ENCODE data around the gene SCAF11. TPM values are rescaled to one million over a fixed set of nuclear protein-coding genes. Genes with fewer than 3 reads are reported as not detected.
"Not testable (repeated sequence)": the region's sequence is repeated elsewhere in the genome, so short reads cannot be mapped to it uniquely, and the experiment has no call there.

The SCAF11 gene
- total and polyA plus RNA-seq, 2 experiments from 2014 or later = 57.3 to 129 TPM

DNA sequence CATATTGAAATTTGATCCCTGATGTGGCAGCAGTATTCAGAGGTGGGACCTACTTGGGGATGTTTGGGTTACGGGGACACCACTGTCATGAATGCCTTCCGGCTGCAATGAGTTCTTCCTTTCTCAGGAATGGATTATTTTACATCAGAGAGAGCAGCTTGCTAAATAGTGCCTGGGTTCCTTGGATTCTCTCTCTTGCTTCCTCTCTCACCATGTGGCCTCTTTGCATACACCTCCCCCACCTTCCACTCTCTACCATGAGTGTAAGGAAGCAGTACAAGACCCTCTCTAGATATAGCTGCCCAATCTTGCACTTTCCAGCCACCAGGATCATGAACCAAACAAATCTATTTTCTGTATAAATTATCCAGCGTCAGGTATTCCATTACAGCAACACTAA lies 15.4 kb upstream of the SCAF11 start:
- H3K4me3 ChIP-seq = no peak overlapping the region
- DNase-seq (ENCODE audit: low read depth in 1 of 2, low spot score in 1 of 2) = no peak
- TF ChIP-seq, protein P1, sequence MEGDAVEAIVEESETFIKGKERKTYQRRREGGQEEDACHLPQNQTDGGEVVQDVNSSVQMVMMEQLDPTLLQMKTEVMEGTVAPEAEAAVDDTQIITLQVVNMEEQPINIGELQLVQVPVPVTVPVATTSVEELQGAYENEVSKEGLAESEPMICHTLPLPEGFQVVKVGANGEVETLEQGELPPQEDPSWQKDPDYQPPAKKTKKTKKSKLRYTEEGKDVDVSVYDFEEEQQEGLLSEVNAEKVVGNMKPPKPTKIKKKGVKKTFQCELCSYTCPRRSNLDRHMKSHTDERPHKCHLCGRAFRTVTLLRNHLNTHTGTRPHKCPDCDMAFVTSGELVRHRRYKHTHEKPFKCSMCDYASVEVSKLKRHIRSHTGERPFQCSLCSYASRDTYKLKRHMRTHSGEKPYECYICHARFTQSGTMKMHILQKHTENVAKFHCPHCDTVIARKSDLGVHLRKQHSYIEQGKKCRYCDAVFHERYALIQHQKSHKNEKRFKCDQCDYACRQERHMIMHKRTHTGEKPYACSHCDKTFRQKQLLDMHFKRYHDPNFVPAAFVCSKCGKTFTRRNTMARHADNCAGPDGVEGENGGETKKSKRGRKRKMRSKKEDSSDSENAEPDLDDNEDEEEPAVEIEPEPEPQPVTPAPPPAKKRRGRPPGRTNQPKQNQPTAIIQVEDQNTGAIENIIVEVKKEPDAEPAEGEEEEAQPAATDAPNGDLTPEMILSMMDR (IDR thresholded peaks at IDR 0.05; ENCODE audit: low read depth, low read length) = no peak
- H3K27ac ChIP-seq = no peak overlapping the region
- H3K9me3 ChIP-seq (ENCODE audit: low read depth) = no peaks in the 10 kb centered on the region
- no peaks in the 10 kb centered on the region for H3K27me3 ChIP-seq
- no peaks in the 10 kb centered on the region for H3K4me1 ChIP-seq (ENCODE audit: low read depth)
- no peaks in the 10 kb centered on the region for H3K36me3 ChIP-seq

DNA sequence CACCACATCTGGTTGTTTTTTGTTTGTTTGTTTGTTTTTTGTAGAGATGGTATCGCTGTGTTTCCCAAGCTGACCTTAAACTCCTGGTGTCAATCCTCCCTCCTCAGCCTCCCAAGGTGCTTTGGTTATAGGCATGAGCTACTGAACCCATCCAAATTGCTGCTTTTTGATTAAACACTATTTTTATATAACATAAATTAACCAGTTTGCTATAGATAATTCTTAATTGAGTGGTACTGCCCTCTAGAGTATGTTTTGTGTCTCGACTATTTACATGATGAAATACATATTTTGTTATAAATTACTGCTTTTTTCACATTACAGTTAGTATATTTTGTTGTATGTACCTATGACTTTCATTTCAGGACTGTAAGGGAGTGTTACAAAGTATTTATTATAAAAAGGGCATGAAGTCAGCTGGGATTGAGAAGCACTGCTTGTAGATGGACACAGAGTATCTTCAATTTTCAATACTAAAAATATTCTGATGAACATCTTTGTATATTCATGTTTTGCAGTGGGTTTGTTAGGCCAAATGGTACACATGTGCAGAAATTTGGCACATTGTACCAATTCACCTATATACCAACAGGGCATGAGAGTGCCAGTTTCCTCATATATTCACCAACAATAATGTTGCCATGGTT lies 14.9 kb upstream of the SCAF11 start:
- Histone ChIP-seq H3K27me3 (no peaks in the 10 kb centered on the region), H3K36me3 (no peaks in the 10 kb centered on the region), H3K27ac (no peak overlapping the region), H3K4me3 (no peak overlapping the region), H3K9me3 (ENCODE audit: low read depth) (no peaks in the 10 kb centered on the region), H3K4me1 (ENCODE audit: low read depth) (no peaks in the 10 kb centered on the region)
- TF ChIP-seq, protein P1 (IDR thresholded peaks at IDR 0.05; ENCODE audit: low read depth, low read length) = peak; percentile 49
- DNase-seq (ENCODE audit: low read depth in 1 of 2, low spot score in 1 of 2) = peak in 1 of 2 donors; percentile 42

DNA sequence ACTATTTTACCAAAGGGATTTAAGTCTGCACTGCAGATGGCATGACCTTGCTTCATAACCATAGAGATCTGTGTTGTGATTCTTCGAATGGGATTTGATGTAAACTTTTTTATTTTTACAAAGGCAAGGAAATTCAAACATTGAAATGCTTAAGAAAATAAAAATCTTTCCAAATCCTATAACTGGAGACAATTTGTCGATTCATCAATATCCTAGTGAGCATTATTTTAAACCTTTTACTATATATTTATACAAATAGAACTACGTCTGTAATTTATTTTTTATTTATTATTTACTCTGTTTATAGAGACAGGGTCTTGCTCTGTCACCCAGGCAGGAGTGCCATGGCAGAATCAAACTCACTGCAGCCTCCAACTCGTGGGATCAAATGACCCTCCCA lies 14.3 kb upstream of the SCAF11 start:
- H3K27me3 ChIP-seq = no peaks in the 10 kb centered on the region
- H3K4me1 ChIP-seq (ENCODE audit: low read depth) = no peaks in the 10 kb centered on the region
- H3K36me3 ChIP-seq = no peaks in the 10 kb centered on the region
- no peak for DNase-seq (ENCODE audit: low read depth in 1 of 2, low spot score in 1 of 2)
- H3K9me3 ChIP-seq (ENCODE audit: low read depth) = no peaks in the 10 kb centered on the region
- no peak overlapping the region for H3K4me3 ChIP-seq
- TF ChIP-seq, protein P1 (IDR thresholded peaks at IDR 0.05; ENCODE audit: low read depth, low read length) = no peak
- no peak overlapping the region for H3K27ac ChIP-seq

DNA sequence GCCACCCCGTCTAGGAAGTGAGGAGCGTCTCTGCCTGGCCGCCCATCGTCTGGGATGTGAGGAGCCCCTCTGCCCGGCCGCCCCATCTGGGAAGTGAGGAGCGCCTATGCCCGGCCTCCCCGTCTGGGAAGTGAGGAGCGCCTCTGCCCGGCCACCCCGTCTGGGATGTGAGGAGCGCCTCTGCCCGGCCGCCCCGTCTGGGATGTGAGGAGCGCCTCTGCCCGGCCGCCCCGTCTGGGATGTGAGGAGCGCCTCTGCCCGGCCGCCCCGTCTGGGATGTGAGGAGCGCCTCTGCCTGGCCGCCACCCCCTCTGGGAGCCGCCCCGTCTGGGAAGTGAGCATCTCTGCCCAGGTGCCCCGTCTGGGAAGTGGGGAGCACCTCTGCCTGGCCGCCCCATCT lies 9.7 kb upstream of the SCAF11 start:
- H3K27ac ChIP-seq; H3K36me3 ChIP-seq; H3K9me3 ChIP-seq (ENCODE audit: low read depth); H3K4me1 ChIP-seq (ENCODE audit: low read depth); H3K4me3 ChIP-seq; H3K27me3 ChIP-seq; DNase-seq (ENCODE audit: low read depth in 1 of 2, low spot score in 1 of 2): not testable (repeated sequence)

DNA sequence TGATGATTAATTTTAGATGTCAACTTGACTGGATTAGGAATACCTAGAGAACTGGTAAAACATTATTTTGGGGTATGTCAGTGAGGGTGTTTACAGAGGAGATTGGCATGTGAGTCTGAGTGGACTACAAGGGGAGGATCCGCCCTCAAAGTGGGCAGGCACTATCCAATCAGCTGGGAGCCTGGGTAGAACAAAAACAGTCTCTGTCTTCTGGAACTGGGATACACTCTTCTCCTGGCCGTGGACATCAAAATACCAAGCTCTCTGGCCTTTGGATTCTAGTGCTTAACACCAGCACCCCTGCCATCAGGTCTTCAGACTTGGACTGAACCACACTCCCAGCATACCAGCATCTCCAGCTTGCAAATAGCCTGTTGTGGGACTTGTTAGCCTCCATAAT lies 4.4 kb upstream of the SCAF11 start:
- no peaks in the 10 kb centered on the region for H3K27me3 ChIP-seq
- no peak for DNase-seq (ENCODE audit: low read depth in 1 of 2, low spot score in 1 of 2)
- H3K9me3 ChIP-seq (ENCODE audit: low read depth) = no peaks in the 10 kb centered on the region
- no peaks in the 10 kb centered on the region for H3K4me1 ChIP-seq (ENCODE audit: low read depth)
- H3K36me3 ChIP-seq = no peaks in the 10 kb centered on the region
- TF ChIP-seq, protein P1 (IDR thresholded peaks at IDR 0.05; ENCODE audit: low read depth, low read length) = no peak
- no peak overlapping the region for H3K4me3 ChIP-seq
- H3K27ac ChIP-seq = no peak overlapping the region

DNA sequence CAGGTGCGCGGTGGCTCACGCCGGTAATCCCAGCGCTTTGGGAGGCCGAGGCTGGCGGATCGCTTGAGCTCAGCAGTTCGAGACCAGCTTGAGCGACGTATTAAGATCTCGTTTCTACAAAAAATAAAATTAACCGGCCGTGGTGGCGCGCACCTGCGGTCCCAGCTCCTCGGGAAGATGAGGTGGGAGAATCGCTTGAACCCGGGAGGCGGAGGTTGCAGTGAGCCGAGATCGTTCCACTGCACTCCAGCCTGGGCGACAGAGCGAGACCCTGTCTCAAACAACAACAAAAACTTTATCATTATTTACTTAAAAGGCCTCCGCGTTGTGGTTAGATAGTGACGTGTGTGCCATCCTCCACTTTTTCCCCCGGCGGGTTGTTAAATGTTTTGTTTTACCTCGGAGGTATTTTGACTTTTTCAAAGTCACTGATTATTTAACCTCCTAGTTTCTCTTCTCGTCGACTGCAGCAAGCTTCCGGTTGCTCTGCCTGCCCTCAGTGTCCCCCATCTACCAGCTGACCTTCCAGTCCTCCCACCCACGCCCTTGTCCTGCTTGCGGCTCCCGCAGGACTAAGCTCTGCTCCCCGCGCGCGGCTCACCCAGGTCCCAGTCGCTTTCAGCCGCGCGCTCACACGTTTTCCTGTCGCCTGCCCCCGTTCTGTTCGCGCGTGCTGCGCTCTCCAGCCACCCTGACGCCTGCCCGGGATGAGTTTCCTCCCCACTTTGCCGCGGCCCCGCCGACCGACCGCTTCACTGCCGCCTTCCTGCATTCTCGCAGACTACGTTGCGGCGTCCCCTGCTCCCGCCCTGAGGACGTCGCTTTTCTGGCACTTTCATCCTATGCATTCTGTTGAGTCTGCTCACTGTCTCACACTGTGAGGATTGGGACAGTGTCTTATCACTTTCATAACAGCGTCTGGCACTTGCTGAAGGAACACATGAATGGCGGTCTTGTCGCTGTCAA lies 1.2 kb upstream of the SCAF11 start:
- Histone ChIP-seq H3K4me1 (ENCODE audit: low read depth) (peaks cover 25% of the 10 kb centered on the region), H3K9me3 (ENCODE audit: low read depth) (no peaks in the 10 kb centered on the region), H3K4me3 (peak overlapping the region; percentile 18), H3K27ac (peak overlapping the region; percentile 90), H3K36me3 (no peaks in the 10 kb centered on the region), H3K27me3 (no peaks in the 10 kb centered on the region)
- peak; percentile 61 to 80 for DNase-seq (ENCODE audit: low read depth in 1 of 2, low spot score in 1 of 2)
- TF ChIP-seq, protein P1 (IDR thresholded peaks at IDR 0.05; ENCODE audit: low read depth, low read length) = no peak
